GM19438 (cell line): ENCODE measurements around the gene HPN.
A peak's percentile ranks its signal among the peaks of the same experiment; 100 is the strongest.
"Not testable (repeated sequence)": the region's sequence is repeated elsewhere in the genome, so short reads cannot be mapped to it uniquely, and the experiment has no call there.

Source experiments
- ATAC-seq: cut with Tn5 transposase; IDR thresholded peaks from one replicate; pipeline ENCODE4 v1.9.1; 2021; ENCODE audit warnings: low read depth; ENCODE audit not compliant: unreplicated experiment

HPN gene

GRCh38 chr19:35040826-35041547, 534 bp upstream of the HPN start:
- ATAC-seq = no peak

- no peak for ATAC-seq
Observed at GRCh38 chr19:35042056-35042730, 672 bp downstream of the HPN start.

- no peak for ATAC-seq
Observed at GRCh38 chr19:35042954-35043604, 1.6 kb downstream of the HPN start.

GRCh38 chr19:35043906-35044305, 2.4 kb downstream of the HPN start:
- ATAC-seq = no peak

- no peak for ATAC-seq
Observed at GRCh38 chr19:35044317-35045117, 3.0 kb downstream of the HPN start.

GRCh38 chr19:35045667-35046300, 4.3 kb downstream of the HPN start:
- ATAC-seq = peak; percentile 77

GRCh38 chr19:35046461-35046860, 4.9 kb downstream of the HPN start:
- ATAC-seq = no peak

- ATAC-seq = no peak
Observed at GRCh38 chr19:35048911-35049411, 7.4 kb downstream of the HPN start.

- ATAC-seq = no peak
Observed at GRCh38 chr19:35049456-35049855, 7.9 kb downstream of the HPN start.

GRCh38 chr19:35050662-35051061, 9.1 kb downstream of the HPN start:
- ATAC-seq = not testable (repeated sequence)

GRCh38 chr19:35051268-35051667, 9.7 kb downstream of the HPN start:
- not testable (repeated sequence) for ATAC-seq

- ATAC-seq = no peak
Observed at GRCh38 chr19:35051796-35052195, 10.3 kb downstream of the HPN start.

GRCh38 chr19:35052599-35053190, 11.2 kb downstream of the HPN start:
- ATAC-seq = no peak

- no peak for ATAC-seq
Observed at GRCh38 chr19:35053667-35054293, 12.3 kb downstream of the HPN start.

GRCh38 chr19:35054626-35055025, 13.1 kb downstream of the HPN start:
- no peak for ATAC-seq

- ATAC-seq = no peak
Observed at GRCh38 chr19:35055715-35056179, 14.2 kb downstream of the HPN start.

- no peak for ATAC-seq
Observed at GRCh38 chr19:35056513-35057063, 15.1 kb downstream of the HPN start.

- ATAC-seq = no peak
Observed at GRCh38 chr19:35058370-35058769, 16.8 kb downstream of the HPN start.
